ENCODE results near the gene ADAMTSL3.

The ADAMTSL3 gene

GRCh38 chr15:83918011-83918410 lies 264.1 kb downstream of the ADAMTSL3 start:
- DNase-seq (ENCODE audit: low read depth, low spot score): no peak

- DNase-seq (ENCODE audit: low read depth, low spot score): no peak
Measured at GRCh38 chr15:83919319-83919830, 265.5 kb downstream of the ADAMTSL3 start.

- DNase-seq (ENCODE audit: low read depth, low spot score): no peak
Measured at GRCh38 chr15:83919978-83920510, 266.1 kb downstream of the ADAMTSL3 start.

GRCh38 chr15:83922649-83923294 lies 268.8 kb downstream of the ADAMTSL3 start:
- no peak for DNase-seq (ENCODE audit: low read depth, low spot score)

- DNase-seq (ENCODE audit: low read depth, low spot score): no peak
Measured at GRCh38 chr15:83926116-83926515, 272.2 kb downstream of the ADAMTSL3 start.

GRCh38 chr15:83927704-83928391 lies 273.9 kb downstream of the ADAMTSL3 start:
- no peak for DNase-seq (ENCODE audit: low read depth, low spot score)

GRCh38 chr15:83928392-83928734 lies 274.4 kb downstream of the ADAMTSL3 start:
- DNase-seq (ENCODE audit: low read depth, low spot score): no peak

GRCh38 chr15:83928878-83929418 lies 275.0 kb downstream of the ADAMTSL3 start:
- no peak for DNase-seq (ENCODE audit: low read depth, low spot score)

GRCh38 chr15:83929619-83930018 lies 275.7 kb downstream of the ADAMTSL3 start:
- no peak for DNase-seq (ENCODE audit: low read depth, low spot score)

GRCh38 chr15:83930392-83931212 lies 276.7 kb downstream of the ADAMTSL3 start:
- no peak for DNase-seq (ENCODE audit: low read depth, low spot score)

- DNase-seq (ENCODE audit: low read depth, low spot score): no peak
Measured at GRCh38 chr15:83935774-83936173, 281.9 kb downstream of the ADAMTSL3 start.

- no peak for DNase-seq (ENCODE audit: low read depth, low spot score)
Measured at GRCh38 chr15:83940136-83940535, 286.2 kb downstream of the ADAMTSL3 start.

GRCh38 chr15:83943043-83943442 lies 289.1 kb downstream of the ADAMTSL3 start:
- no peak for DNase-seq (ENCODE audit: low read depth, low spot score)

- DNase-seq (ENCODE audit: low read depth, low spot score): no peak
Measured at GRCh38 chr15:83943849-83944404, 290.0 kb downstream of the ADAMTSL3 start.

- no peak for DNase-seq (ENCODE audit: low read depth, low spot score)
Measured at GRCh38 chr15:83947156-83947555, 293.2 kb downstream of the ADAMTSL3 start.

GRCh38 chr15:83954506-83954905 lies 300.6 kb downstream of the ADAMTSL3 start:
- DNase-seq (ENCODE audit: low read depth, low spot score): no peak

GRCh38 chr15:83955806-83956265 lies 301.9 kb downstream of the ADAMTSL3 start:
- DNase-seq (ENCODE audit: low read depth, low spot score): no peak

GRCh38 chr15:83956887-83957286 lies 303.0 kb downstream of the ADAMTSL3 start:
- no peak for DNase-seq (ENCODE audit: low read depth, low spot score)

GRCh38 chr15:83959477-83959876 lies 305.6 kb downstream of the ADAMTSL3 start:
- DNase-seq (ENCODE audit: low read depth, low spot score): no peak

- no peak for DNase-seq (ENCODE audit: low read depth, low spot score)
Measured at GRCh38 chr15:83960192-83960829, 306.4 kb downstream of the ADAMTSL3 start.

- DNase-seq (ENCODE audit: low read depth, low spot score): no peak
Measured at GRCh38 chr15:83961311-83961710, 307.4 kb downstream of the ADAMTSL3 start.
